Measurements from ENCODE around the gene CD7.
"Not testable (repeated sequence)": the region's sequence is repeated elsewhere in the genome, so short reads cannot be mapped to it uniquely, and the experiment has no call there.

CD7 gene

GRCh38 chr17:82317394-82318168, at the start of gene CD7:
Gene CD7 (minus strand): TSS chr17:82317608. CDS start chr17:82317495, 113 bp downstream.
- FAIRE-seq, result no peak

- FAIRE-seq, result no peak
These were observed 49.3 kb upstream of the CD7 start for GRCh38 chr17:82366749-82367148.

GRCh38 chr17:82365606-82366295, 48.3 kb upstream of the CD7 start:
- no peak for FAIRE-seq

- no peak for FAIRE-seq
These were observed 44.7 kb upstream of the CD7 start for GRCh38 chr17:82361885-82362633.

- FAIRE-seq, result not testable (repeated sequence)
These were observed 42.2 kb upstream of the CD7 start for GRCh38 chr17:82359451-82360074.

GRCh38 chr17:82358465-82359350, 41.3 kb upstream of the CD7 start, which contains the start of gene TEX19:
Gene TEX19 (plus strand): TSS chr17:82359247. CDS start chr17:82362151, 2,904 bp downstream.
- FAIRE-seq, result no peak

- FAIRE-seq, result no peak
These were observed 40.0 kb upstream of the CD7 start for GRCh38 chr17:82357394-82357793.

- no peak for FAIRE-seq
These were observed 39.5 kb upstream of the CD7 start for GRCh38 chr17:82356845-82357355.

GRCh38 chr17:82355770-82356427, 38.5 kb upstream of the CD7 start:
- no peak for FAIRE-seq

- FAIRE-seq, result no peak
These were observed 37.4 kb upstream of the CD7 start for GRCh38 chr17:82354804-82355308.

- FAIRE-seq, result no peak
These were observed 36.1 kb upstream of the CD7 start for GRCh38 chr17:82353484-82353883.

- no peak for FAIRE-seq
These were observed 34.5 kb upstream of the CD7 start for GRCh38 chr17:82351713-82352488.

- no peak for FAIRE-seq
These were observed 33.9 kb upstream of the CD7 start for GRCh38 chr17:82351254-82351712.

GRCh38 chr17:82350182-82351030, 33.0 kb upstream of the CD7 start:
- FAIRE-seq, result no peak

- FAIRE-seq, result no peak
These were observed 31.9 kb upstream of the CD7 start for GRCh38 chr17:82349287-82349701.

- FAIRE-seq, result no peak
These were observed 31.5 kb upstream of the CD7 start for GRCh38 chr17:82348866-82349265.

GRCh38 chr17:82348434-82348833, 31.0 kb upstream of the CD7 start:
- no peak for FAIRE-seq

GRCh38 chr17:82347994-82348393, 30.6 kb upstream of the CD7 start:
- FAIRE-seq, result not testable (repeated sequence)
